Activated naive CD8-positive, alpha-beta T cell treated with anti-CD3 and anti-CD28 coated beads, Interleukin-2, amount 50 U/mL, for 24 hours (primary cell): ENCODE measurements around the gene ARPIN.
"Not testable (repeated sequence)": the region's sequence is repeated elsewhere in the genome, so short reads cannot be mapped to it uniquely, and the experiment has no call there.

Experiments used
- ATAC-seq: fragments of 150-1000 bp; cut with Tn5 transposase; one replicate; pipeline ENCODE4 v1.10.0; 2021
- DNase-seq: peaks from one replicate; pipeline ENCODE4 v3.0.0; 2021
- H3K27ac Mint-ChIP-seq: one replicate; pipeline ENCODE4 v1.8.0; 2021; ENCODE audit warnings: mild to moderate bottlenecking, mixed read lengths
- H3K27me3 Mint-ChIP-seq: one replicate; pipeline ENCODE4 v1.8.0; 2021; ENCODE audit warnings: mixed read lengths
- H3K36me3 Mint-ChIP-seq: one replicate; pipeline ENCODE4 v1.8.0; 2021; ENCODE audit warnings: low read depth, mixed read lengths
- H3K4me1 Mint-ChIP-seq: one replicate; pipeline ENCODE4 v1.8.0; 2021; ENCODE audit warnings: mixed read lengths
- H3K4me3 Mint-ChIP-seq: one replicate; pipeline ENCODE4 v1.8.0; 2021; ENCODE audit warnings: mild to moderate bottlenecking, moderate library complexity, mixed read lengths
- H3K9me3 Mint-ChIP-seq: one replicate; pipeline ENCODE4 v1.8.0; 2021; ENCODE audit warnings: mixed read lengths

ARPIN gene

GRCh38 chr15:89876396-89877082, 36.2 kb downstream of the ARPIN start:
- H3K9me3 Mint-ChIP-seq = no peaks in the 10 kb centered on the region
- peaks cover 4% of the 10 kb centered on the region for H3K36me3 Mint-ChIP-seq
- H3K4me3 Mint-ChIP-seq = no peak overlapping the region
- no peak overlapping the region for H3K27ac Mint-ChIP-seq
- peaks cover 4% of the 10 kb centered on the region for H3K4me1 Mint-ChIP-seq
- no peaks in the 10 kb centered on the region for H3K27me3 Mint-ChIP-seq
- ATAC-seq (no peak), DNase-seq (no peak)

- H3K27me3 Mint-ChIP-seq = no peaks in the 10 kb centered on the region
- no peak for DNase-seq
- peaks cover 6% of the 10 kb centered on the region for H3K36me3 Mint-ChIP-seq
- ATAC-seq = no peak
- H3K27ac Mint-ChIP-seq = no peak overlapping the region
- no peaks in the 10 kb centered on the region for H3K9me3 Mint-ChIP-seq
- no peak overlapping the region for H3K4me3 Mint-ChIP-seq
- H3K4me1 Mint-ChIP-seq = peaks cover 4% of the 10 kb centered on the region
Observed at GRCh38 chr15:89875741-89876140, 37.0 kb downstream of the ARPIN start.

- H3K36me3 Mint-ChIP-seq = peaks cover 6% of the 10 kb centered on the region
- no peaks in the 10 kb centered on the region for H3K9me3 Mint-ChIP-seq
- peaks cover 4% of the 10 kb centered on the region for H3K4me1 Mint-ChIP-seq
- H3K4me3 Mint-ChIP-seq = no peak overlapping the region
- H3K27ac Mint-ChIP-seq = no peak overlapping the region
- ATAC-seq (peak; percentile 100), DNase-seq (peak; percentile 85)
- H3K27me3 Mint-ChIP-seq = no peaks in the 10 kb centered on the region
Observed at GRCh38 chr15:89874926-89875564, 37.7 kb downstream of the ARPIN start.

GRCh38 chr15:89870688-89871288, 42.0 kb downstream of the ARPIN start:
- H3K9me3 Mint-ChIP-seq = no peaks in the 10 kb centered on the region
- ATAC-seq = no peak
- no peak overlapping the region for H3K27ac Mint-ChIP-seq
- DNase-seq = no peak
- H3K27me3 Mint-ChIP-seq = no peaks in the 10 kb centered on the region
- H3K36me3 Mint-ChIP-seq = peaks cover 8% of the 10 kb centered on the region
- H3K4me3 Mint-ChIP-seq = no peak overlapping the region
- peaks cover 4% of the 10 kb centered on the region for H3K4me1 Mint-ChIP-seq

- Mint-ChIP-seq H3K4me3 (no peak overlapping the region), H3K4me1 (peaks cover under 1% of the 10 kb centered on the region), H3K9me3 (no peaks in the 10 kb centered on the region), H3K27ac (no peak overlapping the region), H3K27me3 (no peaks in the 10 kb centered on the region), H3K36me3 (peaks cover 6% of the 10 kb centered on the region)
- no peak for DNase-seq
- ATAC-seq = no peak
Observed at GRCh38 chr15:89870006-89870405, 42.7 kb downstream of the ARPIN start.

GRCh38 chr15:89869490-89869889, 43.3 kb downstream of the ARPIN start:
- H3K4me1 Mint-ChIP-seq = not testable (repeated sequence)

GRCh38 chr15:89864958-89865739, 47.6 kb downstream of the ARPIN start:
- Mint-ChIP-seq H3K27ac (no peak overlapping the region), H3K4me3 (no peak overlapping the region), H3K4me1 (peaks cover 3% of the 10 kb centered on the region), H3K27me3 (no peaks in the 10 kb centered on the region), H3K36me3 (peaks cover 7% of the 10 kb centered on the region), H3K9me3 (no peaks in the 10 kb centered on the region)
- DNase-seq = no peak
- ATAC-seq = no peak

More at GRCh38 chr15:89869490-89869889, 43.3 kb downstream of the ARPIN start:
- not testable (repeated sequence) for H3K27ac Mint-ChIP-seq, H3K27me3 Mint-ChIP-seq, DNase-seq, ATAC-seq, H3K9me3 Mint-ChIP-seq, H3K4me3 Mint-ChIP-seq, H3K36me3 Mint-ChIP-seq

- peaks cover 6% of the 10 kb centered on the region for H3K36me3 Mint-ChIP-seq
- no peak overlapping the region for H3K27ac Mint-ChIP-seq
- DNase-seq (no peak), ATAC-seq (no peak)
- no peaks in the 10 kb centered on the region for H3K9me3 Mint-ChIP-seq
- peaks cover 3% of the 10 kb centered on the region for H3K4me1 Mint-ChIP-seq
- no peak overlapping the region for H3K4me3 Mint-ChIP-seq
- H3K27me3 Mint-ChIP-seq = no peaks in the 10 kb centered on the region
Observed at GRCh38 chr15:89863918-89864317, 48.8 kb downstream of the ARPIN start.

GRCh38 chr15:89860891-89861290, 51.9 kb downstream of the ARPIN start:
- no peaks in the 10 kb centered on the region for H3K9me3 Mint-ChIP-seq

GRCh38 chr15:89860431-89860830, 52.3 kb downstream of the ARPIN start:
- Mint-ChIP-seq H3K9me3 (no peaks in the 10 kb centered on the region), H3K27me3 (no peaks in the 10 kb centered on the region), H3K4me1 (peaks cover 3% of the 10 kb centered on the region), H3K27ac (no peak overlapping the region), H3K36me3 (peaks cover 8% of the 10 kb centered on the region), H3K4me3 (no peak overlapping the region)
- ATAC-seq = no peak
- no peak for DNase-seq

More at GRCh38 chr15:89860891-89861290, 51.9 kb downstream of the ARPIN start:
- DNase-seq = no peak
- Mint-ChIP-seq H3K27me3 (no peaks in the 10 kb centered on the region), H3K4me3 (no peak overlapping the region), H3K36me3 (peaks cover 9% of the 10 kb centered on the region), H3K27ac (no peak overlapping the region), H3K4me1 (peaks cover 3% of the 10 kb centered on the region)
- ATAC-seq = no peak

GRCh38 chr15:89858661-89859458, 53.9 kb downstream of the ARPIN start:
- no peak for DNase-seq
- no peak for ATAC-seq
- Mint-ChIP-seq H3K27me3 (no peaks in the 10 kb centered on the region), H3K4me1 (peaks cover 3% of the 10 kb centered on the region), H3K27ac (no peak overlapping the region), H3K36me3 (peaks cover 6% of the 10 kb centered on the region), H3K4me3 (no peak overlapping the region), H3K9me3 (no peaks in the 10 kb centered on the region)

- Mint-ChIP-seq H3K36me3 (peaks cover 12% of the 10 kb centered on the region), H3K9me3 (no peaks in the 10 kb centered on the region), H3K4me3 (no peak overlapping the region), H3K4me1 (peaks cover 3% of the 10 kb centered on the region), H3K27me3 (no peaks in the 10 kb centered on the region), H3K27ac (no peak overlapping the region)
- ATAC-seq (no peak), DNase-seq (no peak)
Observed at GRCh38 chr15:89857673-89858072, 55.1 kb downstream of the ARPIN start.

- H3K36me3 Mint-ChIP-seq = peaks cover 12% of the 10 kb centered on the region
- H3K9me3 Mint-ChIP-seq = no peaks in the 10 kb centered on the region
- H3K4me3 Mint-ChIP-seq = no peak overlapping the region
- no peaks in the 10 kb centered on the region for H3K27me3 Mint-ChIP-seq
- peaks cover 5% of the 10 kb centered on the region for H3K4me1 Mint-ChIP-seq
- DNase-seq = no peak
- no peak overlapping the region for H3K27ac Mint-ChIP-seq
- no peak for ATAC-seq
Observed at GRCh38 chr15:89855948-89856347, 56.8 kb downstream of the ARPIN start.

- peaks cover 14% of the 10 kb centered on the region for H3K36me3 Mint-ChIP-seq
- H3K9me3 Mint-ChIP-seq, H3K4me3 Mint-ChIP-seq, DNase-seq, H3K27me3 Mint-ChIP-seq, H3K27ac Mint-ChIP-seq, ATAC-seq, H3K4me1 Mint-ChIP-seq: not testable (repeated sequence)
Observed at GRCh38 chr15:89854863-89855262, 57.9 kb downstream of the ARPIN start.
